Vagina (tissue), 2 donors: Measurements from ENCODE around the gene KCNIP4.

Experiments used
- POLR2A ChIP-seq, 2 donors: fragments of 450-650 bp; IDR thresholded peaks; one replicate each; pipeline ENCODE4 v1.6.1; 2017; ENCODE audit warnings: antibody characterized with exemption in 2 of 2, mild to moderate bottlenecking in 2 of 2, moderate library complexity in 2 of 2
- POLR2AphosphoS5 ChIP-seq, 2 donors: sonication (generic); formaldehyde crosslinking; IDR thresholded peaks; one replicate each; pipeline ENCODE4 v1.9.0; 2017; ENCODE audit warnings: antibody characterized with exemption in 2 of 2, mild to moderate bottlenecking in 2 of 2, low read depth in 1 of 2; ENCODE audit not compliant: insufficient read depth in 1 of 2
- TF ChIP-seq, protein P1 (sequence below), 3 experiments: fragments of 450-650 bp in 2 of 3; fragments of 200-600 bp in 1 of 3; sonication (generic) in 1 of 3; IDR thresholded peaks; one replicate each; pipeline ENCODE4 v1.5.1; 2017 to 2019; ENCODE audit warnings: antibody characterized with exemption in 3 of 3, mild to moderate bottlenecking in 2 of 3, moderate library complexity in 2 of 3

DNA sequence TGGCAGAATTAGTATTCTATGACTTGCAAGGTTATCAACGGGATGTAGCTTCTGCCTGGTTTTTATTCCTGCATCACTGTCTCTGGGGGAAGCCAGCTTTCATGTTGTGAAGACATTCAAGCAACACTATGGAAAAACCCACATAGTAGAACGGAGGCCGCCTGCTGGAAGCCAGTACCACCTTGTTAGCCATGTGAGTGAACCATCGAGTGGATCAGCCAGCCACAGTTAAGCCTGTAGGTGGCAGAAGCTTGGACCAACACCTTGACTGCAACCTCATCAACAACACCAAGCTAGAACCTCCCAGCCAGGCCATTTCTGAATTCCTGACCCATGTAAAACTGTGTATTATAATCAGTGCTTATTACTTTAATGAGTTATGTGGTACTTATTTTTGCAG, 538.2 kb downstream of the KCNIP4 start:
- TF ChIP-seq POLR2A (IDR thresholded peaks at IDR 0.05) (no peak), POLR2AphosphoS5 (IDR thresholded peaks at IDR 0.05; ENCODE audit: insufficient read depth in 1 of 2, low read depth in 1 of 2) (no peak)
- TF ChIP-seq, protein P1, sequence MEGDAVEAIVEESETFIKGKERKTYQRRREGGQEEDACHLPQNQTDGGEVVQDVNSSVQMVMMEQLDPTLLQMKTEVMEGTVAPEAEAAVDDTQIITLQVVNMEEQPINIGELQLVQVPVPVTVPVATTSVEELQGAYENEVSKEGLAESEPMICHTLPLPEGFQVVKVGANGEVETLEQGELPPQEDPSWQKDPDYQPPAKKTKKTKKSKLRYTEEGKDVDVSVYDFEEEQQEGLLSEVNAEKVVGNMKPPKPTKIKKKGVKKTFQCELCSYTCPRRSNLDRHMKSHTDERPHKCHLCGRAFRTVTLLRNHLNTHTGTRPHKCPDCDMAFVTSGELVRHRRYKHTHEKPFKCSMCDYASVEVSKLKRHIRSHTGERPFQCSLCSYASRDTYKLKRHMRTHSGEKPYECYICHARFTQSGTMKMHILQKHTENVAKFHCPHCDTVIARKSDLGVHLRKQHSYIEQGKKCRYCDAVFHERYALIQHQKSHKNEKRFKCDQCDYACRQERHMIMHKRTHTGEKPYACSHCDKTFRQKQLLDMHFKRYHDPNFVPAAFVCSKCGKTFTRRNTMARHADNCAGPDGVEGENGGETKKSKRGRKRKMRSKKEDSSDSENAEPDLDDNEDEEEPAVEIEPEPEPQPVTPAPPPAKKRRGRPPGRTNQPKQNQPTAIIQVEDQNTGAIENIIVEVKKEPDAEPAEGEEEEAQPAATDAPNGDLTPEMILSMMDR (IDR thresholded peaks at IDR 0.05), result no peak
